HCT116 (cell line): Measurements from ENCODE around the gene HMCN1. TPM values are rescaled to one million over a fixed set of nuclear protein-coding genes. Genes with fewer than 3 reads are reported as not detected.

ENCODE experiments used
- ATAC-seq: fragments of 200-7000 bp; cut with Tn5 transposase; 2 replicates; pipeline ENCODE4 v1.9.1; 2020; ENCODE audit warnings: mild to moderate bottlenecking, moderate library complexity
- BruUV-seq: library from RNA; stranded (reverse); fragments of 400-500 nt; replicated peaks from 2 replicates; lab custom pipeline; 2021; lab: Mats Ljungman, UMichigan
- CTCF ChIA-PET: fragments of 300-600 bp; sonication (Branson Sonifier 250); formaldehyde crosslinking; loops from one replicate; lab custom pipeline; 2021; ENCODE audit warnings: antibody characterized with exemption; lab: Charles Lee
- POLR2A ChIA-PET: fragments of 300-600, 350-600 bp; sonication (Branson Sonifier 250); formaldehyde crosslinking; loops from one replicate; lab custom pipeline; 2021; ENCODE audit warnings: antibody characterized with exemption; lab: Charles Lee
- RAD21 ChIA-PET, 2 experiments: fragments of 300-600 bp; sonication (Branson Sonifier 250); formaldehyde crosslinking; loops; one replicate each; lab custom pipeline; 2023; ENCODE audit warnings: low total read pairs in 2 of 2; ENCODE audit not compliant: uncharacterized antibody in 2 of 2, unreplicated experiment in 2 of 2, low non-redundant PET in 1 of 2; lab: Charles Lee
- DNase-seq: peaks from one replicate; pipeline ENCODE4 v3.0.0-alpha.2; 2010; ENCODE audit warnings: low read depth, low spot score
- H2AFZ ChIP-seq: fragments of 200-600 bp; shearing (Covaris generic), sonication (generic); 2 replicates; pipeline ENCODE4 v1.6.1; 2017; ENCODE audit warnings: low read depth, mixed run types, mixed read lengths, antibody characterized with exemption, low read length; ENCODE audit not compliant: poor library complexity, severe bottlenecking
- H3K27ac ChIP-seq: 2 replicates; pipeline ENCODE4 v1.5.1; 2012; ENCODE audit warnings: low read depth, low read length
- H3K27me3 ChIP-seq: fragments of 200-600 bp; sonication (generic); 2 replicates; pipeline ENCODE4 v1.6.1; 2016; ENCODE audit warnings: mixed run types, low read length, mixed read lengths; ENCODE audit not compliant: insufficient read depth
- H3K36me3 ChIP-seq, 2 experiments: fragments of 200-500 bp in 1 of 2; fragments of 200-600 bp in 1 of 2; sonication (Bioruptor generic) in 1 of 2; sonication (generic) in 1 of 2; 2 replicates each; pipeline versions ENCODE4 v1.5.1 to v1.6.1; 2014 to 2016; ENCODE audit warnings: low read length in 2 of 2, inconsistent platforms in 1 of 2, mixed read lengths in 1 of 2, mixed run types in 1 of 2; ENCODE audit not compliant: insufficient read depth in 2 of 2, control insufficient read depth in 1 of 2
- H3K4me1 ChIP-seq, 2 experiments: fragments of 200-600 bp in 1 of 2; sonication (generic) in 1 of 2; 2 replicates each; pipeline versions ENCODE4 v1.5.1 to v1.6.1; 2012 to 2017; ENCODE audit warnings: low read length in 2 of 2, inconsistent platforms in 1 of 2, mild to moderate bottlenecking in 1 of 2, mixed read lengths in 1 of 2, mixed run types in 1 of 2, moderate library complexity in 1 of 2; ENCODE audit not compliant: insufficient read depth in 2 of 2, control insufficient read depth in 1 of 2
- H3K4me2 ChIP-seq: fragments of 200-600 bp; sonication (generic); 2 replicates; pipeline ENCODE4 v1.6.1; 2017; ENCODE audit warnings: mixed run types, low read length, mixed read lengths
- H3K4me3 ChIP-seq, 2 experiments: fragments of 200-600 bp in 1 of 2; sonication (generic) in 1 of 2; replicated peaks in 1 of 2; 2 replicates each; pipeline ENCODE4 v1.5.1; 2011 to 2016; ENCODE audit warnings: low read length in 2 of 2, control low read depth in 1 of 2, low read depth in 1 of 2, mild to moderate bottlenecking in 1 of 2, mixed read lengths in 1 of 2, mixed run types in 1 of 2
- H3K79me2 ChIP-seq: fragments of 200-600 bp; sonication (generic); 2 replicates; pipeline ENCODE4 v1.6.1; 2017; ENCODE audit warnings: mild to moderate bottlenecking, mixed run types, low read length, moderate library complexity, mixed read lengths; ENCODE audit not compliant: insufficient read depth
- H3K9ac ChIP-seq: fragments of 200-600 bp; sonication (generic); 2 replicates; pipeline ENCODE4 v1.6.1; 2016; ENCODE audit warnings: low read length, mixed read lengths
- H3K9me2 ChIP-seq: fragments of 200-600 bp; sonication (generic), shearing (Covaris generic); 2 replicates; pipeline ENCODE4 v1.6.1; 2017; ENCODE audit warnings: mixed run types, mild to moderate bottlenecking, moderate library complexity; ENCODE audit not compliant: insufficient read depth
- H3K9me3 ChIP-seq, 2 experiments: fragments of 200-500 bp in 1 of 2; fragments of 200-600 bp in 1 of 2; sonication (Bioruptor generic) in 1 of 2; sonication (generic) in 1 of 2; 2 replicates each; pipeline ENCODE4 v1.6.1; 2014 to 2017; ENCODE audit warnings: low read length in 2 of 2, mixed read lengths in 2 of 2, inconsistent platforms in 1 of 2, low read depth in 1 of 2, mild to moderate bottlenecking in 1 of 2, mixed run types in 1 of 2, moderate library complexity in 1 of 2; ENCODE audit not compliant: control insufficient read depth in 1 of 2, insufficient read depth in 1 of 2
- H4K20me1 ChIP-seq: fragments of 200-600 bp; sonication (generic), shearing (Covaris generic); 2 replicates; pipeline ENCODE4 v1.6.1; 2017; ENCODE audit warnings: mixed run types, mild to moderate bottlenecking, moderate library complexity; ENCODE audit not compliant: insufficient read depth
- CBX3 ChIP-seq: IDR thresholded peaks from 2 replicates; pipeline ENCODE4 v1.6.1; 2012; ENCODE audit warnings: low read depth
- CTCF ChIP-seq, 3 experiments: fragments of 200-600 bp in 1 of 3; sonication (generic) in 1 of 3; IDR thresholded peaks in 2 of 3; conservative IDR thresholded peaks in 1 of 3; 2 replicates each; pipeline ENCODE4 v1.5.1; 2012 to 2017; ENCODE audit warnings: low read depth in 2 of 3, low read length in 2 of 3, antibody characterized with exemption in 1 of 3, borderline replicate concordance in 1 of 3, control low read depth in 1 of 3, mild to moderate bottlenecking in 1 of 3, mixed read lengths in 1 of 3, mixed run types in 1 of 3, moderate library complexity in 1 of 3; ENCODE audit not compliant: insufficient read depth in 1 of 3
- ELF1 ChIP-seq: IDR thresholded peaks from 2 replicates; pipeline ENCODE4 v1.6.1; 2012; ENCODE audit warnings: low read depth, borderline replicate concordance
- EZH2 ChIP-seq: fragments of 200-600 bp; sonication (generic); IDR thresholded peaks from 2 replicates; pipeline ENCODE4 v1.6.1; 2017; ENCODE audit warnings: antibody characterized with exemption, mixed run types
- EZH2phosphoT487 ChIP-seq: fragments of 200-600 bp; IDR thresholded peaks from 2 replicates; pipeline ENCODE4 v1.6.1; 2018; ENCODE audit warnings: antibody characterized with exemption, borderline replicate concordance
- FOSL1 ChIP-seq: IDR thresholded peaks from 2 replicates; pipeline ENCODE4 v1.6.1; 2012; ENCODE audit warnings: low read depth
- JUND ChIP-seq: IDR thresholded peaks from 2 replicates; pipeline ENCODE4 v1.6.1; 2012
- SIN3A ChIP-seq: IDR thresholded peaks from 2 replicates; pipeline ENCODE4 v1.6.1; 2012; ENCODE audit warnings: low read depth
- SRF ChIP-seq: IDR thresholded peaks from 2 replicates; pipeline ENCODE4 v1.6.1; 2012; ENCODE audit warnings: low read depth
- TCF7L2 ChIP-seq: IDR thresholded peaks from 2 replicates; pipeline ENCODE4 v1.7.0; 2011; ENCODE audit warnings: borderline replicate concordance, inconsistent platforms; ENCODE audit not compliant: insufficient read depth, insufficient read length; ENCODE audit errors: extremely low read depth
- ZFX ChIP-seq: fragments of 450-650 bp; IDR thresholded peaks from 2 replicates; pipeline ENCODE4 v1.6.1; 2017
- intact Hi-C: fragments of 100-400 bp; cut with micrococcal nuclease; formaldehyde crosslinking; loops from 2 replicates; pipeline ENCODE4 v1.10.0; 2022
- total RNA-seq: library from RNA; stranded (reverse); gene quantifications from one replicate; pipeline ENCODE4 v1.2.1, GENCODE V29; 2021; ENCODE audit not compliant: unreplicated experiment
- TF ChIP-seq, protein P1 (sequence below): IDR thresholded peaks from 2 replicates; pipeline ENCODE4 v1.6.1; 2012; ENCODE audit warnings: low read depth

Gene HMCN1
- total RNA-seq, 1 experiment from 2014 or later, result 0.59 TPM

DNA sequence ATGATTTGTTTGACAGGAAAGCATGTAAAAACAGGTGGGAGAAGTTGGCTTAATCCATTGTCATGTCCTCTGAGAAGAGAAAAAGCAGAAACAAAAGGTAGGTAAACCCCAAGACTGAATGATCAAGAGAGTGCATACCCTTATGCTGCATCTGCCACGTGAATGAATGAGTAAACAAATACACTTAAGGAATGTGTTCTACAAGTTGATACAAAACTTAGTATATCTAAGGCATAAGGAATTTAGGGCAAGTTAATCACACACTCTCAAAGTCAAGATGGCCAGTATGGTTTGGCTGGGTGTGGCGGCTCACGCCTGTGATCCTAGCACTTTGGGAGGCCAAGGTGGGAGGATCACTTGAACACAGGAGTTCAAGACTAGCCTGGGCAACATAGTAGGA is 34.2 kb downstream of the HMCN1 start:
- Histone ChIP-seq H3K4me2 (no peak overlapping the region), H3K36me3 (no peaks in the 10 kb centered on the region), H4K20me1 (no peaks in the 10 kb centered on the region), H3K27me3 (no peaks in the 10 kb centered on the region), H3K9me2 (no peaks in the 10 kb centered on the region), H3K9ac (no peak overlapping the region), H3K79me2 (no peaks in the 10 kb centered on the region), H2AFZ (no peak overlapping the region), H3K4me3 (no peak overlapping the region), H3K9me3 (no peaks in the 10 kb centered on the region), H3K4me1 (no peaks in the 10 kb centered on the region), H3K27ac (no peak overlapping the region)
- ChIA-PET POLR2A (no interaction called here), CTCF (no interaction called here), RAD21 (no interaction called here)
- intact Hi-C loops, result no loop called here
- TF ChIP-seq EZH2phosphoT487 (no peak), JUND (no peak), ELF1 (no peak), SRF (no peak), CBX3 (no peak), TCF7L2 (no peak), CTCF (IDR thresholded peaks at IDR 0.05 in 2 of 3, conservative IDR thresholded peaks at IDR 0.05 in 1 of 3; ENCODE audit: borderline replicate concordance in 1 of 3, insufficient read depth in 1 of 3, low read depth in 2 of 3, low read length in 2 of 3) (no peak), ZFX (no peak), EZH2 (no peak), FOSL1 (no peak), SIN3A (no peak)
- TF ChIP-seq, protein P1, sequence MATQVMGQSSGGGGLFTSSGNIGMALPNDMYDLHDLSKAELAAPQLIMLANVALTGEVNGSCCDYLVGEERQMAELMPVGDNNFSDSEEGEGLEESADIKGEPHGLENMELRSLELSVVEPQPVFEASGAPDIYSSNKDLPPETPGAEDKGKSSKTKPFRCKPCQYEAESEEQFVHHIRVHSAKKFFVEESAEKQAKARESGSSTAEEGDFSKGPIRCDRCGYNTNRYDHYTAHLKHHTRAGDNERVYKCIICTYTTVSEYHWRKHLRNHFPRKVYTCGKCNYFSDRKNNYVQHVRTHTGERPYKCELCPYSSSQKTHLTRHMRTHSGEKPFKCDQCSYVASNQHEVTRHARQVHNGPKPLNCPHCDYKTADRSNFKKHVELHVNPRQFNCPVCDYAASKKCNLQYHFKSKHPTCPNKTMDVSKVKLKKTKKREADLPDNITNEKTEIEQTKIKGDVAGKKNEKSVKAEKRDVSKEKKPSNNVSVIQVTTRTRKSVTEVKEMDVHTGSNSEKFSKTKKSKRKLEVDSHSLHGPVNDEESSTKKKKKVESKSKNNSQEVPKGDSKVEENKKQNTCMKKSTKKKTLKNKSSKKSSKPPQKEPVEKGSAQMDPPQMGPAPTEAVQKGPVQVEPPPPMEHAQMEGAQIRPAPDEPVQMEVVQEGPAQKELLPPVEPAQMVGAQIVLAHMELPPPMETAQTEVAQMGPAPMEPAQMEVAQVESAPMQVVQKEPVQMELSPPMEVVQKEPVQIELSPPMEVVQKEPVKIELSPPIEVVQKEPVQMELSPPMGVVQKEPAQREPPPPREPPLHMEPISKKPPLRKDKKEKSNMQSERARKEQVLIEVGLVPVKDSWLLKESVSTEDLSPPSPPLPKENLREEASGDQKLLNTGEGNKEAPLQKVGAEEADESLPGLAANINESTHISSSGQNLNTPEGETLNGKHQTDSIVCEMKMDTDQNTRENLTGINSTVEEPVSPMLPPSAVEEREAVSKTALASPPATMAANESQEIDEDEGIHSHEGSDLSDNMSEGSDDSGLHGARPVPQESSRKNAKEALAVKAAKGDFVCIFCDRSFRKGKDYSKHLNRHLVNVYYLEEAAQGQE, result no peak
- BruUV-seq, result no TSS peak
- DNase-seq, result no peak
- no peak for ATAC-seq
